ENCODE measurements around the gene KREMEN2.

DNA sequence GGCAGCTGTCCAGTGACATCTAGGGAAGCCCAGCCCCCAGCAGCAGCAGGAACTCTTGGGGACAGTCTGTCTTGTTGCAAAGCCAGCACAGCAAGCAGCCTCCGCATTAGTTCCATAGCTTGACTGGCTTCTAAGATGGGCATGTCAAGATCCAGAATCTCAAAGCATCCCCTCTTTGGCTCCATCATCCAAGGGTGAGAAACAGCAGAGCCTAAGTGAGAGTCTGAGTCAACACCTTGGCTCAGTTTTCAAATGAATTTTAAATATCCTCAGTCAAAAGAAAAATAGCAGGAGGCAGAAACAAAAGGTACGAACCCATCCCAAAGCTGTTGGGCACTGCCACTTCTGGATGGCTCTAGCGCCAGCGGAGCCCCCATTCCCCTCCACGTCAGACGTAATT, 50.9 kb downstream of the KREMEN2 start:
- TF ChIP-seq ZNF138 (CRISPR knock-in tag; conservative IDR thresholded peaks at IDR 0.05): no peak
- TF ChIP-seq, protein P1, sequence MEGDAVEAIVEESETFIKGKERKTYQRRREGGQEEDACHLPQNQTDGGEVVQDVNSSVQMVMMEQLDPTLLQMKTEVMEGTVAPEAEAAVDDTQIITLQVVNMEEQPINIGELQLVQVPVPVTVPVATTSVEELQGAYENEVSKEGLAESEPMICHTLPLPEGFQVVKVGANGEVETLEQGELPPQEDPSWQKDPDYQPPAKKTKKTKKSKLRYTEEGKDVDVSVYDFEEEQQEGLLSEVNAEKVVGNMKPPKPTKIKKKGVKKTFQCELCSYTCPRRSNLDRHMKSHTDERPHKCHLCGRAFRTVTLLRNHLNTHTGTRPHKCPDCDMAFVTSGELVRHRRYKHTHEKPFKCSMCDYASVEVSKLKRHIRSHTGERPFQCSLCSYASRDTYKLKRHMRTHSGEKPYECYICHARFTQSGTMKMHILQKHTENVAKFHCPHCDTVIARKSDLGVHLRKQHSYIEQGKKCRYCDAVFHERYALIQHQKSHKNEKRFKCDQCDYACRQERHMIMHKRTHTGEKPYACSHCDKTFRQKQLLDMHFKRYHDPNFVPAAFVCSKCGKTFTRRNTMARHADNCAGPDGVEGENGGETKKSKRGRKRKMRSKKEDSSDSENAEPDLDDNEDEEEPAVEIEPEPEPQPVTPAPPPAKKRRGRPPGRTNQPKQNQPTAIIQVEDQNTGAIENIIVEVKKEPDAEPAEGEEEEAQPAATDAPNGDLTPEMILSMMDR (IDR thresholded peaks at IDR 0.05): no peak
- TF ChIP-seq RELA (CRISPR knock-in tag; IDR thresholded peaks at IDR 0.05; ENCODE audit: borderline replicate concordance): no peak
- no peak for TF ChIP-seq CREB1 (CRISPR knock-in tag; IDR thresholded peaks at IDR 0.05)
- TF ChIP-seq NR3C1 (CRISPR knock-in tag; conservative IDR thresholded peaks at IDR 0.05; ENCODE audit: low read depth): no peak
- TF ChIP-seq CBFB (CRISPR knock-in tag; IDR thresholded peaks at IDR 0.05; ENCODE audit: low read depth): no peak
- TF ChIP-seq TCF7 (CRISPR knock-in tag; IDR thresholded peaks at IDR 0.05; ENCODE audit: low read depth): no peak
- TF ChIP-seq, protein P2, sequence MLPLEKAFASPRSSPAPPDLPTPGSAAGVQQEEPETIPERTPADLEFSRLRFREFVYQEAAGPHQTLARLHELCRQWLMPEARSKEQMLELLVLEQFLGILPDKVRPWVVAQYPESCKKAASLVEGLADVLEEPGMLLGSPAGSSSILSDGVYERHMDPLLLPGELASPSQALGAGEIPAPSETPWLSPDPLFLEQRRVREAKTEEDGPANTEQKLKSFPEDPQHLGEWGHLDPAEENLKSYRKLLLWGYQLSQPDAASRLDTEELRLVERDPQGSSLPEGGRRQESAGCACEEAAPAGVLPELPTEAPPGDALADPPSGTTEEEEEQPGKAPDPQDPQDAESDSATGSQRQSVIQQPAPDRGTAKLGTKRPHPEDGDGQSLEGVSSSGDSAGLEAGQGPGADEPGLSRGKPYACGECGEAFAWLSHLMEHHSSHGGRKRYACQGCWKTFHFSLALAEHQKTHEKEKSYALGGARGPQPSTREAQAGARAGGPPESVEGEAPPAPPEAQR (CRISPR knock-in tag; IDR thresholded peaks at IDR 0.05): no peak
- TF ChIP-seq, protein P3, sequence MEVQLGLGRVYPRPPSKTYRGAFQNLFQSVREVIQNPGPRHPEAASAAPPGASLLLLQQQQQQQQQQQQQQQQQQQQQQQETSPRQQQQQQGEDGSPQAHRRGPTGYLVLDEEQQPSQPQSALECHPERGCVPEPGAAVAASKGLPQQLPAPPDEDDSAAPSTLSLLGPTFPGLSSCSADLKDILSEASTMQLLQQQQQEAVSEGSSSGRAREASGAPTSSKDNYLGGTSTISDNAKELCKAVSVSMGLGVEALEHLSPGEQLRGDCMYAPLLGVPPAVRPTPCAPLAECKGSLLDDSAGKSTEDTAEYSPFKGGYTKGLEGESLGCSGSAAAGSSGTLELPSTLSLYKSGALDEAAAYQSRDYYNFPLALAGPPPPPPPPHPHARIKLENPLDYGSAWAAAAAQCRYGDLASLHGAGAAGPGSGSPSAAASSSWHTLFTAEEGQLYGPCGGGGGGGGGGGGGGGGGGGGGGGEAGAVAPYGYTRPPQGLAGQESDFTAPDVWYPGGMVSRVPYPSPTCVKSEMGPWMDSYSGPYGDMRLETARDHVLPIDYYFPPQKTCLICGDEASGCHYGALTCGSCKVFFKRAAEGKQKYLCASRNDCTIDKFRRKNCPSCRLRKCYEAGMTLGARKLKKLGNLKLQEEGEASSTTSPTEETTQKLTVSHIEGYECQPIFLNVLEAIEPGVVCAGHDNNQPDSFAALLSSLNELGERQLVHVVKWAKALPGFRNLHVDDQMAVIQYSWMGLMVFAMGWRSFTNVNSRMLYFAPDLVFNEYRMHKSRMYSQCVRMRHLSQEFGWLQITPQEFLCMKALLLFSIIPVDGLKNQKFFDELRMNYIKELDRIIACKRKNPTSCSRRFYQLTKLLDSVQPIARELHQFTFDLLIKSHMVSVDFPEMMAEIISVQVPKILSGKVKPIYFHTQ (CRISPR knock-in tag; IDR thresholded peaks at IDR 0.05): no peak
